Activated CD4-positive, alpha-beta T cell treated with anti-CD3 and anti-CD28 coated beads for 48 hours (primary cell): ENCODE measurements around the gene ARHGAP6.
A peak's percentile ranks its signal among the peaks of the same experiment; 100 is the strongest.
"Not testable (repeated sequence)": the region's sequence is repeated elsewhere in the genome, so short reads cannot be mapped to it uniquely, and the experiment has no call there.

Experiments
- DNase-seq: peaks from one replicate; pipeline ENCODE4 v3.0.0-alpha.2; 2020

ARHGAP6 gene

DNA sequence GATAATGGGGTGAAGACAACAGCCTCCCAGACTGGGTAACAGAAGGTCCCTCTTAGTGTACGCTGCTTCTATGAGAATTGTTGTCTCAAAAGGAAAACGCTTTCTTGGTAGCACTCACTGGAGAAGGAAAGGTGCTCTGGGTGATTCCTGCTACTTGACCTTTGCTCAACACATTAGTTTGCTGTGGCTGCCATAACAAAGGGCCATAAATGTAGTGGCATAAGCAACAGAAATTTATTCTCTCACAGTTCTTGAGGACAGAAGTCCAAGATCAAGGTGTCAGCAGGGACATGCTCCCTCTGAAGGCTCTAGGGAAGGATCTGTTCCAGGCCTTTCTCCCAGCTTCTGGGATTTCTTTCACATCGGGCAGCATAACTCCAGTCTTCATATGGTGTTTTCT is 535.6 kb downstream of the ARHGAP6 start:
- no peak for DNase-seq

DNA sequence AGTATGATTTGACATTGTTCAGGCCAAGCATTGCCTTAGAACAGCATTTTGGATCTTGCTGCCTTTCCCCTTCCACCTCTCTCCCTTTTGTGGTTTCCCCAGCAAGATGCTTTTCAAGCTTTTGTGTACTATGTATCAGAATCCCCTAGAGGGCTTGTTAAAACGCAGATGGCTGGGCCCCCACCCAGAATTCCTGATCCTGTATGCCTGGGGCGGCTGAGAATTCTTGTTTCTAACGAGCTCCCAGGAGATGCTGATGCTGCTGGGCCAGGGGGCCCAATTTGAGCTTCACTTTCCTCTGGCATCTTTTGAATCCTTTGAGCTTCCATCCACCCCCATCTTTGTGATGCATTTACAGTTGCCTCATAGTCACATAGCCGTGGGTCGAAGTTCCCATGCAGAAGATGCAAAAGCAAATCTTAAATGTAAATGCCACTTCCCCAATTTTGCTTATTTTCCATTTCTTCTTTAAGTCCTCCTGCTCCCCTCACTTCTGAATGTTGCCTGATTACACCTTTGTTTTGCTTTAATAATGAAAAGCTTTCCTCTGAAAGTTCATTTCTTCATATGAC is 536.1 kb downstream of the ARHGAP6 start:
- DNase-seq = no peak

DNA sequence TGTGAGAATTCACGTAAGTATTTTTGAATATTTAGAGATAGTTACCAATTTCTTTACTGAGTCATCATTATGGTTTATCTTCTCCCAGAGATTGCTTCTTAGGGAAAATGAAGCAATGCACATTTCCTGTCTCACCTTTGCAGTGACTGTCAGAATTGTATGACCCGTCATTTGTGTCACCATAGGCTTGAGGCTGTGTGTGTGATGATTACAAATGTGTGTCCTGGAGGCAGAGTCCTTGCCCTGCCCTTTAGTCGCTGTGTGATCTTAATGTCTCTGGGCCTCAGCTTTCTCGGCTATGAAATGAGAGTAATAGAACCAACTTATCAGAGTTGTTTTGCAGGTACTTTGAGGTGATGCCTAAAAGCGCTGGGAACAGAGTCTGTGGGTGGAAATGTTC is 540.7 kb downstream of the ARHGAP6 start:
- no peak for DNase-seq

DNA sequence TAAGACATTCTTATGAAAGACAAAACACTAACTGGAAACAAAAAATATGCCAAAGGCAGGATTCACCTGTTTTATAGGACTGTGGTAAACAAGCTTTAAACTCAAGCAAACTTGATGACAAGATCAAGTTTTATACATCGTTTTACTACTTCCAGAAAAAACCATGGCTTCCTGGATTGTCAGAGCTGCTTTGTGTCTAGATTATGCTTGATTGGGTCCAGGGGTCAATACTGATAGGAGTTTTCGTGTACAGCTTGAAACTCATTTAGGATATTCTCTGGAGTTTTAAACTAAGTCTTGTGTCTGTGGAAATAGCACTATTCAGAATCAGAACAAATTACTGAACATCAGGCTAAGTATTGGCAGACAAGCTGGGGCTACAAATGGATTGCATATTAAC is 541.6 kb downstream of the ARHGAP6 start:
- DNase-seq = no peak

DNA sequence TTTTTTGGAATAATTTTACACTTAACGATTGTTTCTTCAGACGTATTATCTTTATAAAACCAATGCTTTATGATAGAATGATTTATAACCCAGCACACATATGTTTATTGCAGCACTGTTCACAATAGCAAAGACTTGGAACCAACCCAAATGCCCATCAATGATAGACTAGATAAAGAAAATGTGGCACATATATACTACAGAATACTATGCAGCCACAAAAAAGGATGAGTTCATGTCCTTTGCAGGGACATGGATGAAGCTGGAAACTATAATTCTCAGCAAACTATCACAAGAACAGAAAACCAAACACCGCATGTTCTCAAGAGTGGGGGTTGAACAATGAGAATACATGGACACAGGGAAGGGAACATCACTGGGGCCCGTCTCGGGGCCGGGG is 542.6 kb downstream of the ARHGAP6 start:
- DNase-seq = not testable (repeated sequence)

DNA sequence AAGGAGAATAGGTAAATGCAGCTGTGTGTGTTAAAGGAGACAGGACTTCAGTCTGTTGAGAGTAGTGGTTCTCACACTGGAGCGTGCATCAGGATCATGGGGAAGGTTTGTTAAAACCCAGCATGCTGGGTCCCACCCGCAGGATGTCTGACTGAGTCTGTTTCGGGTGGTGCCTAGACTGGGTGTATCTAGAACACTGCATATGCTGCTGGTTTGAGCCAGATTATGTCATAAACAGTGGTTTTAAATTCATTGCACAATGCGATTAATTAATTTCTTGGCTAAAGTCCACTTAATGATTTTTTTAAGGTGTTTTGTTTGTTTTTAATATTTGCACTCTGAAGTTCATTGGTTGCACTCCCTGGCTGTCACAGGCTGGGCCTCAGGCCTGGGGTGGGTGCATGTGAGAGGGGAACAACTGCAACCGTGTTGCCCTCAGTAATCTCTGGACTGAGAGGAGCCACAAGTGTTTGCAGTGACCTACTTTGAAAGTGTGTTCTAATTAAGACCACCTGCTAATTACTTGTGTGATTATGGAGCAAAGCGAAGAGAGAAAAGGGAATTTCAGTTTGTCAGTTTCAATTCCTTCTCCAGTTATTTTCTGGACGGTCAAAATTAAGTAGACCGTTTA is 546.3 kb downstream of the ARHGAP6 start:
- no peak for DNase-seq

DNA sequence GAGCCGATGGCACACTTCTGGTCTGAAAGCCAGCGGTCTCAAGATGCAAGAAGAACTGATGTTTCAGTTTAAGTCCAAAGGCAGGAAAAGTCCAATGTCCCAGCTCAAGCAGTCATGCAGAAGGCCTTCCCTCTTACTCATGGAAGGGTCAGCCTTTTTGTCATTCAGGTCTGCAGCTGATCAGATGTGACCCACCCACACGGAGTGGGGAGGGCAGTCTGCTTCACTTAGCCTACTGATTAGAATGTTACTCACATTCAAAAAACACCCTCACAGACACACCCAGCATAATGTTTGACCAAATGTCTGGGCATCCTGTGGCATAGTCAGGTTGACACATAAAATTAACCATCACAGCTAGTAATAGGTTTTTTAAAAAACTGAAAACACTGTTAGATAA is 548.0 kb downstream of the ARHGAP6 start:
- DNase-seq = no peak

DNA sequence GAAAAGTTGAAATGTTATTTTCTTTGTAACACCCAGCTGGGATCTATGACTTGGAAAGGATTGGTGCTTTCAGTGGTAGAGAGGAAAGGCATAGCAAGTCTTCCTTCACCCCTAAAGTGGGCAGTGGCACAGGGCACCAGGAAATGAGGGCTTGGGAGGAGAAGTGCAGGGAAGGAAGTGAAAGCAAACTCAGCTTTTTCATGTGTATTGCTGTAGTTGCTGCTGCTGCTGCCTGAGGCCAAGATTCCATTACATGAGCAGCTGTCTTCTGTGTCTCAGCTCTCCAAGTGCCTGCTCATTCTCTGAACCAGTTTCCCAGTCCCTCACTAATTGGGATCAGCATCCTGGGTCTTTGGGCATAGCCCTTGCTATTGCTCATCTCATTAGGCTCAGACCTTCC is 552.0 kb downstream of the ARHGAP6 start:
- no peak for DNase-seq

DNA sequence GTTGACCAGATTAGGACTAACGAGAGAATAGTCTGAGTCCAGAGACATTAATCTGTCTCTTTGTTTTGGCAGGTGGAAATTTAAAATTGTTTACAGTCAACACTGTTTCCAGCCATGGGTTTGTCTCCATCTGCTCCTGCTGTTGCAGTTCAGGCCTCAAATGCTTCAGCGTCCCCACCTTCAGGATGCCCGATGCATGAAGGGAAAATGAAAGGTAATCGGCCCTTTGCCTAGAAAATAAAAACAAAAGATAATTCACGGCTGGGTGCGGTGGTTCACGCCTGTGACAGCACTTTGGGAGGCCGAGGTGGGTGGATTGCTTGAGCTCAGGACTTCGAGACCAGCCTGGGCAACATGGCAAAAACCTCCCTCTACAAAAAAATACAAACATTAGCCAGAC is 553.8 kb downstream of the ARHGAP6 start:
- DNase-seq = no peak

DNA sequence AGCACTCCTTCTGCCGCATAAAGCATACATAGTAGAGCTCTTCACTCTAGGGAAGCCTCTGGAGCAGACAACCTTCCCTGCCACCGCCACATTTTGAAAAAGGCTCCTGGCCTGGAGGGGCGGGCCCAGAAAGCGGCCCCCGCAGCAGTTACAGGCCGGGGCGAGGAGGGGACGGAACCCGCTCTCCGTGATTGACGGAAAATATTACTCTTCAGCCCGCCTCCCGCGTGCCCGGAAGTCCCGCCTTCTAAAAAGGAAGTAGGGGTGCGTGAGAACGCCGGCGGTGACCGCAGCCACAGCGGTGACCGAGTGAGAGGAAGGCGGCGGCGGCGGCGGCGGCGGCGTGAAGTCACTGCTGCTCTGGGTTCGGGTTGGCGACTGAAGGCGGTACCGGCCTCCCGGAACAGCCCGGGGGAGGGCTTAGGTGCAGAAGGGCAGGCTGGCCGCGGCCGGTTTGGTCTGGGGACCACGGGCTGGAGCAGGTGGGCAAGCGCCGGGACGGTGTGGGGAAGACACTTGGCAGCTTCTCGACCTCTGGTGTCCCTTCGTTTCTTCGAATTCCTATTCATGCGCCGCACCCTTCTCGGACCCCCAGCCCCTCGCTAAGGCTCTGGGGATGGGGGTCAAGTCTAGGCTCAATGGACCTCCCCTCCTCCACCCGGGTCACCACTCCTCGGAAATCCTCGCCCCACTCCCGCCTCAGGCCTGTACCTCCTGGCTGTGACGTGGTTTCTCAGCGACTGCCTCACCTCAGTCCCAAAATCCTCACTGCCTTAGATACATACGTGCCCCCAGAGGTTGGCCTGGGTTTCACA is 554.5 kb downstream of the ARHGAP6 start, which contains the start of gene HCCS:
HCCS (plus strand) TSS at position 296 of the 815 bp plus-strand sequence. CDS start 729 bp downstream, outside the sequence.
- DNase-seq = peak; percentile 86

DNA sequence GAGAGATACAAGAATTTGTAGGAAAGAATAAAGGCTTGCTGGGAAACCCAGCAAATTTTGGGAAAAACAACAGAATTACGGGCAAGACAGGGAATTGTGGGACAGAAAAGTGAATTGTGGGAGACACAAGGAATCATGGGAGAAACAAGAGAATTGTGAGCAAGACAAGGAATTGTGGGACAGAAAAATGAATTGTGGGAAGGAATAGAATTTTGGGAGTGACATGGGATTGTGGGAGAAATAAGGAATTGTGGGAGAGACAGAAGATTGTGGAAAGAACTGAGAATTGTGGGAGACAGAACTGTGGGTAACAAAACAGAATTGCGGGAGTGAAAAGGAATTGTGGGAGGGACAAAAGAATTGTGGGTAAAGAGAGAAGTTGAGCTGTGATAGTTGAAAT is 555.8 kb downstream of the ARHGAP6 start:
- DNase-seq = no peak

DNA sequence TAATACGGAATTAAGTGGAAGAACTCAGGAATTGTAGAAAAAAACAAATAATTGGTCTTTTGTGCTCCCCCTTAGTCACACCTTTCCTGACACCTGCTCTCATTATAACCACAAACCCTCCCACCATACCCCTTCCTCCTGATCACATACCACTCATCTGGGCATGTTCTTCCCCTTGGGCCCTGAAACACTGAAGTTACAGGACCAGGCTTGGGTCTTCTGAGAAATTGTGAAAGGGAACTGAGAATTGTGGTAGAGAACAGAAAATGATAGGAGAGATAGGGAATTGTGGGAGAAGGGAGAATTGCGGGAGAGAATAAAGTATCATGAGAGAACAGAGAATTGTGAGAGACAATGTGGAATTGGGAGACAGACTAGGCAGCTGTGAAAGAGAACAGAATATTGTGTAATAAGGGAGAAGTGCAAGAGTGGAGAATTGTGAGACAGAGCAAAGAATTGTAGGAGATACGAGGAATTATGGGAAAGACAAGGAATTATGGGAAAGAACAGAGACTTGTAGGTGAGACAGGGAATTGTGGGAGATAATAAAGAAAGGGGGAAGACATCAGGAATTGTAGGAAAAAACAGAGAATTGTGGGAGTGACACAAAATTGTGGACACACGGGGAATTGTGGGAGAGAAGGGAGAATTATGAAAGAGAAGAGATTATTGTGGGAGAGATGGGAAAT is 557.3 kb downstream of the ARHGAP6 start:
- DNase-seq = no peak

DNA sequence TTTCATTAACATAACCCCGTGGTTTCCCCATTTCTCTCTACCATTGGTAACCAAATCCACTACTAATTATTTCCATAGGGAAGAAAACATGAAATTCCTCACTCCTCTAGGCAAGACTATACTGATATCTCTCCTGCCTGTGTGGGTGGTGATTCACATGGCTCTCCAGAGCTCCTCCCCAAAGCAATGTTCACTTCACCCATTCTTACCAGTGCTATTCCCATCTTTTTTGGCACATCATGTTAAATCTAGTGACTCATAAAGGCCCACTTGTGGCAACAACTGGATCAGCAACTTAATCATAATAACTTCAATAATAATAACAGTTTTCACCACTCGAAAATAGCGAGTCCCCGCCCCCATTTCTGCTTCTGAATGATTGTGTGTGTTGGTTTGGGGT is 560.6 kb downstream of the ARHGAP6 start:
- no peak for DNase-seq

DNA sequence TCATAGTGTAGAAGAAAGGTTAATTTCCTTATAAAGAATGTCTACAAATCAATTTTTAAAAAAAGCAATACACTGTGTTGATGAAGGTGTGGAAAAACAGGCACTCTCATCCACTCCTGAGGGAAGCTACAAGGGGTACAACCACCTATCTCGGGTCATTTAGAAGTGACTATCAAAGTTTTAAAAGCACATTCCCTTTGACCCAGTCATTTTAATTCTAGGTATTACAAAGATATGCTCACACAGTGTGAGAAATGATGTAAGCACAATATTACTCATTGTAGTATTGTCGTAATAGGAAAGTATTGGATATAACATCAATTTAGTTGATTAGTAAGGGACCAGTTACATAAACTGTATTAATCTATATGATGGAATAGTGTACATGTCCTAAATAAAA is 562.0 kb downstream of the ARHGAP6 start:
- no peak for DNase-seq

DNA sequence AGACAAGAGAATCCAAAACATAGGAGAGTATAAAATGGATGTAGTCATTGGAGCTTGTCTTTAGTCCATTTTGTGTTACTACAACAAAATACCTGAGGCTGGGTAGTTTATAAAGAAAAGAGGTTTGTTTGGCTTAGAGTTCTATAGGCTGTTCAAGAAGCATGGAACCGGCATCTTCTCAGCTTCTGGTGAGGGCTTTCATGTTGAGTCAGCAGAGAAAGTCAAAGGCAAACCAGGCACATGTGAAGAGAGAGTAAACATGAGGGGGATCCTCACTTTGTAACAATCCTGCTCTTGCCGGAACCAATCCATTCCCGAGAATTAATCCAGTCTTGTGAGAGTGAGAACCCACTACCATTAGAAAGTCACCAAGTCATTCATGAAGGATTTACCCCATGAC is 562.7 kb downstream of the ARHGAP6 start:
- no peak for DNase-seq

DNA sequence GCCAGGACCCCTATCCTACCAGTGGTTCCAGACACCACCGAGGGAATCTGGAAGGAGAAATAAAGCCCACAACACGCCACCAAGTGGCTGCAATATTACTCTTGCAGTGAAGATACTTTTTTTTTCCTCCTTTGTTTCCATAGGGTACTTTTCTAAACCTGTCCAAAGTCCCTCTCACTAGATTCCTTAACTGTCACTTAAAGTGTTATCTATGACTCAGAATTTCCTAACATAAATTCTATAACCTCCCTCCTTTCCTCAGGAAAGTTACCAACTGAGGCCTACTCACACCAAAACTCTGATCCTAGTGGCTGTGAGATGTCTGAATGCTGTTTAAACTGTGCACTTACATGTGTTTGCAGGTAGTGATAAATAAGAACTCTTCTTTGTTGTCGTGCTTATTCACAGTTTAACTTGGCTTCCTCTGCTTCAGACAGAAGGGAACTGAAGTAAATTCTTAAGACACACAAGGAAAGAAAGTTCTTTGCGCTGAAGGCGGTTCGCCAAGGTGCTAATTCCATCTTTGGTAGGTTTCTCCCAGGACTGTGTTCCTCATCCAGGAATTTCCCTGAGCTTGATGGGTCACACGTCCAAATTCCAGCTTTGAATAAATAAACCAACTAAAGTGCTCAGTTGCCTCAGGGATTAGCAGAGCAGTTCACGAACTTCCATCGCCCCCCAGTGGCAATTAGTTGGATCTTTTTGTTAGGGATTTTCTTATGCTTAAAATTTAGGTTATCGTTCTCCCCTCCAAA is 565.3 kb downstream of the ARHGAP6 start:
- DNase-seq = no peak

DNA sequence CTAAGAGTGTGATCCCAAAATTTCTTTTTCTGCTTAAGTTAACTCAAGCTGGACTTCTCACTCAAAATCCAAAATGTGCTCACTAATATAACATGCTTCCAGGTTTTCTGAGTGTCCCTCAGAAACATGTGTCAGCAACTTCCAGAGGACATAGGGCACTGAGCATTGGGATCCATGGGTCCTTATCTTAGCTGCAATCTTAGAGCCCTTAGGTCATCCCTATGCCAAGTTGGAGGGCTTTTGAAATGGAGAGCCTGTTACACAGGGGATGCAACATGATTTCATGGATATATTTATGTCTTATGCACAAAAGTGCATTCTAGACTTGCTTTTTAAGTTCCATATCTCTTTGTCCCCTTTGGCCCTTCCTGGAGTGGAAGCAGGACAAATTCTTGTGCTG is 566.3 kb downstream of the ARHGAP6 start:
- no peak for DNase-seq

DNA sequence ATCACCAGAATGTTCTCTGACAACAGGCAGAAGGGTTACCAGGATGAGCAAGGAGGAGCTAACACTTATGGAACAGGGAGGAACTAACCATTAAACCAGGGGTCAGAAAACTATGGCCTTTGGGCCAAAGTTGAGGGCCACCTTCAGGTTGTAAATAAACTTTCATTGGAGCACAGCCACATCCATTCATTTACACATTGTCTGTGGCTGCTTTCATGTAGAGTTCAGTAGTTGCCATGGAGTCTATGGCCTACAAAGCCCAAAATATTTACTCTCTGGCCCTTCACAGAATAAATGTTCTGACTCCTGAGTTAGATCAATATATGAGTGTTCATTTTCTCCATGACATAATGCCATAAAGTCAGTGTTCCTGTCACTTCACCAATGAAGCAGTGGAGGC is 567.8 kb downstream of the ARHGAP6 start:
- no peak for DNase-seq

DNA sequence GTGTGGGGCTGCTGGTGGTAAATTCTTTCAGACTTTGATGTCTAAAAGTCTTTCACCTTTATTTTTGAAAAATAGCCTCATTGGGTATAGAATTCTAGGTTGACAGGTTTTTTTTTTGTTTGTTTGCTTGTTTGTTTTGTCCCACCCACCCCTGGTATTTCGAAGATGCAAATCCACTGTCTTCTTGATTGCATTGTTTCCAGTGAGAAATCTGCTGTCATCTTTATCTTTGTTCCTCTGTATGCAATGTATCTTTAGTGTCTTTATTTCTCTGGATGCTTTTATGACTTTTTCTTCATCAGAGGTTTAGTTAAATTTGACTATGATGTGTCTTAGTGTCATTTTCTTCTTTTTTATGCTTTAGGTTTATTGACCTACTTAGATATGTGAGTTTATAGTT is 575.9 kb downstream of the ARHGAP6 start:
- no peak for DNase-seq
